ENCODE measurements around the gene SLC30A10. TPM values are rescaled to one million over a fixed set of nuclear protein-coding genes. Genes with fewer than 3 reads are reported as not detected.

SLC30A10 gene
- total and polyA plus RNA-seq, 10 of the 15 experiments (the other 5 are each of a cell fraction or from before 2014, with no cell fraction given): not detected

DNA sequence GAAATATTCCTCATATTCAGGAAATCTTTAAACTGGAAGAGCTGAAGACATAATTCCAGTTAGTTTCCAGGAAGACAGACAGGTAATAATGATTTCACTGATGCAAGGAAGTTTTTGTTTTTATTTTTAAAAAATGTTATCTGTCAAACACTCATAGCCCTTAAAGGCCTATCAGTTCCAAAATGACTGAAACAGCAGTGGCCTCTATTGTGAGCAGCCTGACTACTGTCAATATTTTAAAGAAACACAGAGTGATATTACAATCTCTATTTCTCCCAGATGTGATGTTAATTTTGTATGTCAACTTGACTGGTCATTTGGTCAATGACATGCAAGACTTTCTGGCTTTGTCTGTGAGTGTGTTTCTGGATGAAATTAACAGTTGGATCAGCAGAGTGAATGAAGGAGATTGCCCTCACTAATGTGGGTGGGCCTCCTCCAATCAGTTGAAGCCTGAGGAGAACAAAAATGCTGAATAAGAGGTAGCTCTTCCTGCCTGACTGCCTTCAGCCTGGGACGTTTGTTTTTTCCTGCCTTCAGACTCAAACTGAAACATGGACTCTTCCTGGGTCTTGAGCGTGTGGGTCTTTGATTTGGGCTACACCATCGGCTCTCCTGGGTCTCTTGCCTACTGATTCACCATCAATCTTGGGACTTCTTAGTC is 31.3 kb upstream of the SLC30A10 start (continued):
- TF ChIP-seq NBN (IDR thresholded peaks at IDR 0.05) (no peak), LARP7 (IDR thresholded peaks at IDR 0.05) (no peak)
- TF ChIP-seq, protein P1, sequence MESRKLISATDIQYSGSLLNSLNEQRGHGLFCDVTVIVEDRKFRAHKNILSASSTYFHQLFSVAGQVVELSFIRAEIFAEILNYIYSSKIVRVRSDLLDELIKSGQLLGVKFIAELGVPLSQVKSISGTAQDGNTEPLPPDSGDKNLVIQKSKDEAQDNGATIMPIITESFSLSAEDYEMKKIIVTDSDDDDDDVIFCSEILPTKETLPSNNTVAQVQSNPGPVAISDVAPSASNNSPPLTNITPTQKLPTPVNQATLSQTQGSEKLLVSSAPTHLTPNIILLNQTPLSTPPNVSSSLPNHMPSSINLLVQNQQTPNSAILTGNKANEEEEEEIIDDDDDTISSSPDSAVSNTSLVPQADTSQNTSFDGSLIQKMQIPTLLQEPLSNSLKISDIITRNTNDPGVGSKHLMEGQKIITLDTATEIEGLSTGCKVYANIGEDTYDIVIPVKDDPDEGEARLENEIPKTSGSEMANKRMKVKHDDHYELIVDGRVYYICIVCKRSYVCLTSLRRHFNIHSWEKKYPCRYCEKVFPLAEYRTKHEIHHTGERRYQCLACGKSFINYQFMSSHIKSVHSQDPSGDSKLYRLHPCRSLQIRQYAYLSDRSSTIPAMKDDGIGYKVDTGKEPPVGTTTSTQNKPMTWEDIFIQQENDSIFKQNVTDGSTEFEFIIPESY (IDR thresholded peaks at IDR 0.05): no peak

GRCh38 chr1:219958875-219959417 is 30.6 kb upstream of the SLC30A10 start:
- DNase-seq (ENCODE audit: low read depth, low spot score): no peak
- in situ Hi-C loops (cut with MboI): no loop called here
- no peak for ATAC-seq
- H3K27me3 ChIP-seq (replicated peaks in 1 of 2; ENCODE audit: control insufficient read depth in 2 of 2, insufficient read depth in 2 of 2, low read length in 1 of 2): no peaks in the 10 kb centered on the region
- ChIA-PET POLR2A (no interaction called here), RAD21 (ENCODE audit: unreplicated experiment) (no interaction called here), CTCF (no interaction called here), SMC1A (ENCODE audit: uncharacterized antibody, unreplicated experiment) (no interaction called here)
- no peaks in the 10 kb centered on the region for H3K9me3 ChIP-seq (replicated peaks; ENCODE audit: control insufficient read depth, insufficient read depth, low read length)
- H3K4me2 ChIP-seq (ENCODE audit: control insufficient read depth, insufficient read depth): no peak overlapping the region
- H3K79me2 ChIP-seq (ENCODE audit: control insufficient read depth, insufficient read depth, low read length): no peaks in the 10 kb centered on the region
- FAIRE-seq: no peak
- no peak overlapping the region for H3K9ac ChIP-seq (ENCODE audit: control insufficient read depth, insufficient read depth, low read length)
- H3K36me3 ChIP-seq (ENCODE audit: control insufficient read depth in 2 of 2, insufficient read depth in 2 of 2, low read length in 1 of 2): no peaks in the 10 kb centered on the region
- H3K4me1 ChIP-seq (ENCODE audit: control insufficient read depth, insufficient read depth, low read length): no peaks in the 10 kb centered on the region
- intact Hi-C loops (cut with micrococcal nuclease; ENCODE audit: unreplicated experiment): no loop called here
- no peak overlapping the region for H3K27ac ChIP-seq (ENCODE audit: control insufficient read depth, insufficient read depth)
- WGBS (ENCODE audit: insufficient coverage, insufficient replicate concordance, low lambda C conversion rate, missing lambda C conversion rate): 85% methylated on average over 16 of the region's 16 CpGs
- H3K4me3 ChIP-seq: no peak overlapping the region
- no peak overlapping the region for H2AFZ ChIP-seq (ENCODE audit: control insufficient read depth, low read depth, low read length)
- no peaks in the 10 kb centered on the region for H4K20me1 ChIP-seq (ENCODE audit: control insufficient read depth, insufficient read depth)
- no TSS peak for BruUV-seq (replicated peaks)
- TF ChIP-seq FOXM1 (IDR thresholded peaks at IDR 0.05; ENCODE audit: low read depth, low read length) (no peak), BCLAF1 (IDR thresholded peaks at IDR 0.05) (no peak), RAD51 (IDR thresholded peaks at IDR 0.05) (no peak), SUZ12 (IDR thresholded peaks at IDR 0.05; ENCODE audit: unreplicated experiment) (no peak), ZNF687 (IDR thresholded peaks at IDR 0.05) (no peak)
- TF ChIP-seq, protein P2, sequence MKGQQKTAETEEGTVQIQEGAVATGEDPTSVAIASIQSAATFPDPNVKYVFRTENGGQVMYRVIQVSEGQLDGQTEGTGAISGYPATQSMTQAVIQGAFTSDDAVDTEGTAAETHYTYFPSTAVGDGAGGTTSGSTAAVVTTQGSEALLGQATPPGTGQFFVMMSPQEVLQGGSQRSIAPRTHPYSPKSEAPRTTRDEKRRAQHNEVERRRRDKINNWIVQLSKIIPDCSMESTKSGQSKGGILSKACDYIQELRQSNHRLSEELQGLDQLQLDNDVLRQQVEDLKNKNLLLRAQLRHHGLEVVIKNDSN (IDR thresholded peaks at IDR 0.05; ENCODE audit: borderline replicate concordance, extremely low read length, insufficient read depth, low read depth, low read length): no peak
- TF ChIP-seq, protein P1 (IDR thresholded peaks at IDR 0.05): no peak
